IMR-90 (cell line): ENCODE data around the gene NR1H4. TPM values are rescaled to one million over a fixed set of nuclear protein-coding genes. Genes with fewer than 3 reads are reported as not detected.

Experiments used
- ATAC-seq: fragments of 200-7000 bp; cut with Tn5 transposase; 2 replicates; pipeline ENCODE4 v1.9.1; 2020; ENCODE audit warnings: low read depth, mild to moderate bottlenecking, moderate library complexity
- BruUV-seq: library from RNA; stranded (reverse); fragments of 400-500 nt; replicated peaks from 2 replicates; lab custom pipeline; 2021; lab: Mats Ljungman, UMichigan
- CTCF ChIA-PET: fragments of 300-600 bp; formaldehyde crosslinking; extraction: SDS; loops from one replicate; lab custom pipeline; 2021; ENCODE audit warnings: antibody characterized with exemption; lab: Yijun Ruan, JAX
- POLR2A ChIA-PET: fragments of 300-600 bp; sonication (Branson Sonifier 250); formaldehyde crosslinking; loops from one replicate; lab custom pipeline; 2022; ENCODE audit warnings: antibody characterized with exemption; ENCODE audit not compliant: unreplicated experiment; lab: Charles Lee
- DNase-seq: peaks from one replicate; pipeline ENCODE4 v3.0.0; 2013
- H2AFZ ChIP-seq: replicated peaks from 2 replicates; pipeline ENCODE3; 2013; ENCODE audit warnings: low read length, mild to moderate bottlenecking; ENCODE audit not compliant: poor library complexity
- H2AK5ac ChIP-seq: 2 replicates; pipeline ENCODE4 v1.6.1; 2013; ENCODE audit warnings: low read depth, low read length, inconsistent platforms
- H2AK9ac ChIP-seq: replicated peaks from 2 replicates; pipeline ENCODE3; 2013; ENCODE audit warnings: mild to moderate bottlenecking, low read depth, low read length, moderate library complexity; ENCODE audit not compliant: poor library complexity
- H2BK120ac ChIP-seq: 2 replicates; pipeline ENCODE4 v1.6.1; 2013; ENCODE audit warnings: low read depth, low read length, inconsistent platforms
- H2BK15ac ChIP-seq: 3 replicates; pipeline ENCODE4 v1.6.1; 2013; ENCODE audit warnings: low read depth, low read length, inconsistent platforms
- H2BK20ac ChIP-seq: 2 replicates; pipeline ENCODE4 v1.6.1; 2013; ENCODE audit warnings: low read depth, mild to moderate bottlenecking, inconsistent platforms, low read length, moderate library complexity
- H2BK5ac ChIP-seq: 2 replicates; pipeline ENCODE4 v1.6.1; 2013; ENCODE audit warnings: mild to moderate bottlenecking, low read depth, low read length, inconsistent platforms; ENCODE audit not compliant: poor library complexity, severe bottlenecking
- H3K14ac ChIP-seq: replicated peaks from 2 replicates; pipeline ENCODE4 v1.6.1; 2013; ENCODE audit warnings: low read depth, low read length, inconsistent platforms
- H3K18ac ChIP-seq: 2 replicates; pipeline ENCODE4 v1.6.1; 2013; ENCODE audit warnings: low read depth, low read length, control low read depth
- H3K23ac ChIP-seq: 2 replicates; pipeline ENCODE4 v1.6.1; 2013; ENCODE audit warnings: low read depth, low read length, inconsistent platforms
- H3K27ac ChIP-seq: 2 replicates; pipeline ENCODE4 v1.5.1; 2013; ENCODE audit warnings: mild to moderate bottlenecking, control low read depth, low read length; ENCODE audit not compliant: insufficient read depth
- H3K27me3 ChIP-seq: 2 replicates; pipeline ENCODE4 v1.6.1; 2013; ENCODE audit warnings: low read length; ENCODE audit not compliant: control insufficient read depth, insufficient read depth
- H3K36me3 ChIP-seq: 2 replicates; pipeline ENCODE4 v1.6.1; 2013; ENCODE audit warnings: low read length, mixed read lengths; ENCODE audit not compliant: control insufficient read depth, insufficient read depth
- H3K4ac ChIP-seq: 2 replicates; pipeline ENCODE4 v1.6.1; 2013; ENCODE audit warnings: low read depth, low read length, inconsistent platforms
- H3K4me1 ChIP-seq: 2 replicates; pipeline ENCODE4 v1.6.1; 2013; ENCODE audit warnings: low read length, mixed read lengths; ENCODE audit not compliant: control insufficient read depth, insufficient read depth
- H3K4me2 ChIP-seq: 2 replicates; pipeline ENCODE4 v1.6.1; 2013; ENCODE audit warnings: low read depth, mild to moderate bottlenecking, control low read depth, low read length, moderate library complexity
- H3K4me3 ChIP-seq: 2 replicates; pipeline ENCODE4 v1.5.1; 2013; ENCODE audit warnings: low read depth, mild to moderate bottlenecking, control low read depth, low read length, moderate library complexity; ENCODE audit not compliant: insufficient read depth
- H3K56ac ChIP-seq: 2 replicates; pipeline ENCODE4 v1.6.1; 2013; ENCODE audit warnings: low read length, inconsistent platforms; ENCODE audit not compliant: insufficient read depth; ENCODE audit errors: extremely low read depth
- H3K79me1 ChIP-seq, 2 experiments: 2 replicates each; pipeline ENCODE4 v1.6.1; 2013; ENCODE audit warnings: low read length in 2 of 2, inconsistent platforms in 1 of 2, low read depth in 1 of 2
- H3K9ac ChIP-seq: 2 replicates; pipeline ENCODE4 v1.6.1; 2013; ENCODE audit warnings: low read depth, low read length, control low read depth
- H3K9me1 ChIP-seq: 2 replicates; pipeline ENCODE4 v1.6.1; 2013; ENCODE audit warnings: low read length, inconsistent platforms; ENCODE audit not compliant: insufficient read depth
- H3K9me3 ChIP-seq: 2 replicates; pipeline ENCODE4 v1.6.1; 2013; ENCODE audit warnings: low read length; ENCODE audit not compliant: control insufficient read depth, insufficient read depth
- H4K20me1 ChIP-seq: 2 replicates; pipeline ENCODE4 v1.6.1; 2013; ENCODE audit warnings: low read length, inconsistent platforms; ENCODE audit not compliant: insufficient read depth
- H4K5ac ChIP-seq: 2 replicates; pipeline ENCODE4 v1.6.1; 2013; ENCODE audit warnings: mild to moderate bottlenecking, low read depth, low read length, control low read depth
- H4K8ac ChIP-seq, 2 experiments: 2 replicates each; pipeline ENCODE4 v1.6.1; 2013; ENCODE audit warnings: low read depth in 2 of 2, low read length in 2 of 2, control low read depth in 1 of 2, inconsistent platforms in 1 of 2
- H4K91ac ChIP-seq: 2 replicates; pipeline ENCODE4 v1.6.1; 2013; ENCODE audit warnings: low read depth, low read length, inconsistent platforms; ENCODE audit not compliant: insufficient read depth
- NFE2L2 ChIP-seq: fragments of 150-350 bp; IDR thresholded peaks from 2 replicates; pipeline ENCODE4 v1.6.1; 2016; ENCODE audit warnings: low read depth, mild to moderate bottlenecking, low read length
- WGBS, 2 experiments: methylation state at CpG; one replicate each; pipeline versions ENCODE4 v1.1.5 to v1.1.7; 2013; ENCODE audit warnings: missing lambda C conversion rate in 2 of 2; ENCODE audit not compliant: insufficient read length in 1 of 2; ENCODE audit errors: extremely low coverage in 2 of 2; 5-methylcytosine and 5-hydroxymethylcytosine counted together
- dilution Hi-C: fragments of 300-500 bp; cut with HindIII; formaldehyde crosslinking; loops from one replicate; pipeline ENCODE4 v1.14.3; 2018; ENCODE audit warnings: low sequenced_read_pairs; ENCODE audit not compliant: unreplicated experiment
- in situ Hi-C: fragments of 300-500 bp; cut with MboI; formaldehyde crosslinking; loops from 3 replicates; pipeline ENCODE4 v1.14.3; 2019; ENCODE audit warnings: low sequenced_read_pairs, inconsistent platforms, mixed read lengths
- intact Hi-C: fragments of 100-400 bp; cut with micrococcal nuclease; formaldehyde crosslinking; loops from 2 replicates; pipeline ENCODE4 v1.10.0; 2022
- polyA plus RNA-seq, 3 experiments: library from polyadenylated mRNA; depleted of rRNA; stranded (reverse); fragments of >200 nt; gene quantifications; 2 replicates each; pipeline ENCODE4 v1.2.3, GENCODE V29; 2012; ENCODE audit warnings: low replicate concordance in 1 of 3
- total RNA-seq: library from RNA; depleted of rRNA; stranded (reverse); fragments of >200 nt; gene quantifications from 2 replicates; pipeline ENCODE4 v1.2.3, GENCODE V29; 2012

NR1H4 gene
- total and polyA plus RNA-seq, 2 of the 4 experiments (the other 2 are of a cell fraction), result not detected

DNA sequence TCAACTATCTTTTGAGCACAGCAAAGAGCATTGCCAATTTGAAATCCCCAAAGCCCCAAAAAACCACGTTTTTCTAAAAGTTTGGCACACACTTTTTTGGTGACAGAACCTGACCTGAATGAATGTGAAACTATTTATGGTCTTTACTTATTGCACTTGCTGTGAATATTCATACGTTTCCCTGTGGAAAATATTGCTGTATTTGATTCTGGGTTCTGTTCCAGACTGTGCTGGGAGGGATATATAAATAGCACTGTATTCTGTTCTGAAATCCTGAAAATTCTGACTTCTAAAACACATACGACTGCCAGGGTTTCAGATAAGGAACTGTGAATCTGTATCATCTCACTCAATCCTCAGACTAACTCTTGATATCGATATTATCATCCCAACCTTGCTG, 35.1 kb downstream of the NR1H4 start:
- no peak for ATAC-seq
- Histone ChIP-seq H4K91ac (no peak overlapping the region), H3K4me3 (no peak overlapping the region), H3K9me1 (no peaks in the 10 kb centered on the region), H3K9me3 (no peaks in the 10 kb centered on the region), H3K18ac (no peak overlapping the region), H4K8ac (no peak overlapping the region), H3K4me1 (no peaks in the 10 kb centered on the region), H2AFZ (no peak overlapping the region), H3K27ac (no peak overlapping the region), H2BK120ac (no peak overlapping the region), H2BK15ac (no peak overlapping the region), H3K23ac (no peak overlapping the region), H3K27me3 (no peaks in the 10 kb centered on the region), H3K36me3 (no peaks in the 10 kb centered on the region), H4K5ac (no peak overlapping the region), H4K20me1 (no peaks in the 10 kb centered on the region), H2BK20ac (no peak overlapping the region), H3K56ac (no peak overlapping the region), H2AK5ac (no peak overlapping the region), H3K4ac (no peak overlapping the region), H3K4me2 (no peak overlapping the region), H3K9ac (no peak overlapping the region), H3K79me1 (no peaks in the 10 kb centered on the region), H2AK9ac (no peak overlapping the region), H2BK5ac (no peak overlapping the region), H3K14ac (no peak overlapping the region)
- no CpG with 5 or more reads among the region's 4 CpGs for WGBS, 2 experiments
- no peak for DNase-seq
- dilution Hi-C loops, result no loop called here
- POLR2A ChIA-PET, result no interaction called here
- in situ Hi-C loops, result no loop called here
- intact Hi-C loops, result no loop called here
- no peak for TF ChIP-seq NFE2L2
- CTCF ChIA-PET, result no interaction called here
- no TSS peak for BruUV-seq
